PC-3 (cell line): ENCODE results near the gene SLC6A6.

ENCODE experiments used
- EZH2phosphoT487 ChIP-seq: fragments of 300-600 bp; sonication (generic); IDR thresholded peaks from 2 replicates; pipeline ENCODE4 v1.6.1; 2018; ENCODE audit warnings: mild to moderate bottlenecking, antibody characterized with exemption, low read length, borderline replicate concordance
- TF ChIP-seq, protein P1 (sequence below): fragments of 300-600 bp; sonication (generic); conservative IDR thresholded peaks from 2 replicates; pipeline ENCODE4 v1.5.1; 2017; ENCODE audit warnings: antibody characterized with exemption, low read depth, mild to moderate bottlenecking, low read length

DNA sequence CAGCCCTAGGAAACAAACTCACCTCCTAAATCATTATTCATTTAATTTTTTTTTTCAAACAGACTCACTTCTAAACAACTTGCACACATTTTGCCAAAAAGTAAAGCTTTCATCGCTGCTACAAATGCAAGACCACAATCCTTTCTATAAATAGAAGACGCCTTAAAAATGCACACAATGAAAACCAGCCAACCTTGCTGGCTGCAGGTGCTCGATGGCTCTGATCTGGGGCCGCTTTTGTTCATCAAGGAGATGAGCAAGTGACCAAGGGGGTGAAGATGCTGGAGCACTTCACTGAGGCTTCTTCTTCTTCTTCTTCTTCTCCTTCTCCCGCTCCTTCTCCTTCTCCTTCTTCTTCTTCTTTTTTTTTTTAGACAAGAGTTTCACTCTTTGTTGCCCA is 12.7 kb upstream of the SLC6A6 start:
- TF ChIP-seq, protein P1, sequence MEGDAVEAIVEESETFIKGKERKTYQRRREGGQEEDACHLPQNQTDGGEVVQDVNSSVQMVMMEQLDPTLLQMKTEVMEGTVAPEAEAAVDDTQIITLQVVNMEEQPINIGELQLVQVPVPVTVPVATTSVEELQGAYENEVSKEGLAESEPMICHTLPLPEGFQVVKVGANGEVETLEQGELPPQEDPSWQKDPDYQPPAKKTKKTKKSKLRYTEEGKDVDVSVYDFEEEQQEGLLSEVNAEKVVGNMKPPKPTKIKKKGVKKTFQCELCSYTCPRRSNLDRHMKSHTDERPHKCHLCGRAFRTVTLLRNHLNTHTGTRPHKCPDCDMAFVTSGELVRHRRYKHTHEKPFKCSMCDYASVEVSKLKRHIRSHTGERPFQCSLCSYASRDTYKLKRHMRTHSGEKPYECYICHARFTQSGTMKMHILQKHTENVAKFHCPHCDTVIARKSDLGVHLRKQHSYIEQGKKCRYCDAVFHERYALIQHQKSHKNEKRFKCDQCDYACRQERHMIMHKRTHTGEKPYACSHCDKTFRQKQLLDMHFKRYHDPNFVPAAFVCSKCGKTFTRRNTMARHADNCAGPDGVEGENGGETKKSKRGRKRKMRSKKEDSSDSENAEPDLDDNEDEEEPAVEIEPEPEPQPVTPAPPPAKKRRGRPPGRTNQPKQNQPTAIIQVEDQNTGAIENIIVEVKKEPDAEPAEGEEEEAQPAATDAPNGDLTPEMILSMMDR, result no peak
- no peak for TF ChIP-seq EZH2phosphoT487
